ENCODE measurements around the gene TRIM44.

DNA sequence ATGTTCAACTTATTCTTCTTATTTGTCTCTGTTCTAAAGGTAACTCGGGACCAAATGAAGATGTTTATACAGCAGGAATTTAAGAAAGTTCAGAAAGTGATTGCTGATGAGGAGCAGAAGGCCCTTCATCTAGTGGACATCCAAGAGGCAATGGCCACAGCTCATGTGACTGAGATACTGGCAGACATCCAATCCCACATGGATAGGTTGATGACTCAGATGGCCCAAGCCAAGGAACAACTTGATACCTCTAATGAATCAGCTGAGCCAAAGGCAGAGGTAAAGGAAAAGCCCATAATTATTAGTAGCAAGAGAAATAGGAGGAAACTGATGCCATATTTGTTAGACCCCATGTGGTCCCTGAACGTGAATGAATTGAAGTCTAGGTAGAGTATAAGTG lies 63.3 kb downstream of the TRIM44 start:
- TF ChIP-seq POLR2A (IDR thresholded peaks at IDR 0.05), result no peak
- TF ChIP-seq, protein P1, sequence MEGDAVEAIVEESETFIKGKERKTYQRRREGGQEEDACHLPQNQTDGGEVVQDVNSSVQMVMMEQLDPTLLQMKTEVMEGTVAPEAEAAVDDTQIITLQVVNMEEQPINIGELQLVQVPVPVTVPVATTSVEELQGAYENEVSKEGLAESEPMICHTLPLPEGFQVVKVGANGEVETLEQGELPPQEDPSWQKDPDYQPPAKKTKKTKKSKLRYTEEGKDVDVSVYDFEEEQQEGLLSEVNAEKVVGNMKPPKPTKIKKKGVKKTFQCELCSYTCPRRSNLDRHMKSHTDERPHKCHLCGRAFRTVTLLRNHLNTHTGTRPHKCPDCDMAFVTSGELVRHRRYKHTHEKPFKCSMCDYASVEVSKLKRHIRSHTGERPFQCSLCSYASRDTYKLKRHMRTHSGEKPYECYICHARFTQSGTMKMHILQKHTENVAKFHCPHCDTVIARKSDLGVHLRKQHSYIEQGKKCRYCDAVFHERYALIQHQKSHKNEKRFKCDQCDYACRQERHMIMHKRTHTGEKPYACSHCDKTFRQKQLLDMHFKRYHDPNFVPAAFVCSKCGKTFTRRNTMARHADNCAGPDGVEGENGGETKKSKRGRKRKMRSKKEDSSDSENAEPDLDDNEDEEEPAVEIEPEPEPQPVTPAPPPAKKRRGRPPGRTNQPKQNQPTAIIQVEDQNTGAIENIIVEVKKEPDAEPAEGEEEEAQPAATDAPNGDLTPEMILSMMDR (IDR thresholded peaks at IDR 0.05), result no peak
